Breast epithelium (tissue), 3 donors: ENCODE results near the gene ATP9B.

Experiments used
- CTCF ChIP-seq, 3 donors: fragments of 450-650 bp; IDR thresholded peaks; one replicate each; pipeline ENCODE4 v1.5.1; 2016 to 2017; ENCODE audit warnings: antibody characterized with exemption in 3 of 3, mild to moderate bottlenecking in 3 of 3, moderate library complexity in 3 of 3
- POLR2AphosphoS5 ChIP-seq, 3 donors: sonication (generic); formaldehyde crosslinking; IDR thresholded peaks; one replicate each; pipeline ENCODE4 v1.6.1; 2017; ENCODE audit warnings: antibody characterized with exemption in 3 of 3

GRCh38 chr18:79365701-79366100, 296.5 kb downstream of the ATP9B start:
- no peak for TF ChIP-seq CTCF (IDR thresholded peaks at IDR 0.05)
- TF ChIP-seq POLR2AphosphoS5 (IDR thresholded peaks at IDR 0.05), result no peak
